GM12878 (cell line): ENCODE results near the gene GTF2F2. TPM values are rescaled to one million over a fixed set of nuclear protein-coding genes. Genes with fewer than 3 reads are reported as not detected.

Experiments
- ATAC-seq: fragments of 200-7000 bp; cut with Tn5 transposase; 3 replicates; pipeline ENCODE4 v1.9.1; 2020; ENCODE audit warnings: mild to moderate bottlenecking, moderate library complexity
- BruUV-seq: library from RNA; stranded (reverse); fragments of 400-500 nt; replicated peaks from 2 replicates; lab custom pipeline; 2021; lab: Mats Ljungman, UMichigan
- CTCF ChIA-PET: fragments of 300-600 bp; sonication (Branson Sonifier 250); formaldehyde crosslinking; extraction: SDS; loops from one replicate; lab custom pipeline; 2021; ENCODE audit warnings: inconsistent platforms; lab: Yijun Ruan, JAX
- POLR2A ChIA-PET: fragments of 350-600 bp; formaldehyde crosslinking; extraction: SDS; loops from one replicate; lab custom pipeline; 2021; ENCODE audit warnings: inconsistent platforms; lab: Charles Lee
- RAD21 ChIA-PET: fragments of 300-600 bp; sonication (Branson Sonifier 250); formaldehyde crosslinking; loops from one replicate; lab custom pipeline; 2023; ENCODE audit warnings: antibody characterized with exemption; ENCODE audit not compliant: unreplicated experiment; lab: Charles Lee
- SMC1A ChIA-PET: fragments of 300-600 bp; sonication (Branson Sonifier 250); formaldehyde crosslinking; loops from one replicate; lab custom pipeline; 2023; ENCODE audit not compliant: unreplicated experiment, uncharacterized antibody; lab: Charles Lee
- DNase-seq: peaks from one replicate; pipeline ENCODE4 v3.0.0-alpha.2; 2011; ENCODE audit warnings: low read depth, low spot score
- FAIRE-seq: peaks from 3 replicates; lab custom pipeline; 2011; peaks lifted over from hg19 to GRCh38; lab: Jason Lieb, UNC
- H2AFZ ChIP-seq: 2 replicates; pipeline ENCODE4 v1.6.0; 2011; ENCODE audit warnings: low read depth, low read length, control low read depth; ENCODE audit not compliant: control insufficient read depth
- H3K27ac ChIP-seq: 2 replicates; pipeline ENCODE4 v1.5.1; 2011; ENCODE audit warnings: control low read depth; ENCODE audit not compliant: control insufficient read depth, insufficient read depth
- H3K27me3 ChIP-seq, 2 experiments: replicated peaks in 1 of 2; 2 replicates each; pipeline versions ENCODE4 v1.6.0 to v1.6.1; 2011; ENCODE audit warnings: low read length in 1 of 2; ENCODE audit not compliant: control insufficient read depth in 2 of 2, insufficient read depth in 2 of 2
- H3K36me3 ChIP-seq, 2 experiments: 2 replicates each; pipeline ENCODE4 v1.5.1; 2011; ENCODE audit warnings: low read length in 1 of 2; ENCODE audit not compliant: control insufficient read depth in 2 of 2, insufficient read depth in 2 of 2
- H3K4me1 ChIP-seq: 2 replicates; pipeline ENCODE4 v1.6.1; 2011; ENCODE audit warnings: mild to moderate bottlenecking, low read length, moderate library complexity, mixed read lengths; ENCODE audit not compliant: control insufficient read depth, insufficient read depth
- H3K4me2 ChIP-seq: 2 replicates; pipeline ENCODE4 v1.6.0; 2011; ENCODE audit warnings: control low read depth; ENCODE audit not compliant: control insufficient read depth, insufficient read depth
- H3K4me3 ChIP-seq: fragments of 200-600 bp; sonication (generic); 2 replicates; pipeline ENCODE4 v1.5.1; 2016
- H3K79me2 ChIP-seq: 2 replicates; pipeline ENCODE4 v1.6.0; 2011; ENCODE audit warnings: low read length; ENCODE audit not compliant: control insufficient read depth, insufficient read depth
- H3K9ac ChIP-seq: 2 replicates; pipeline ENCODE4 v1.8.0; 2011; ENCODE audit warnings: low read length, control low read depth, mixed read lengths; ENCODE audit not compliant: control insufficient read depth, insufficient read depth
- H3K9me3 ChIP-seq: replicated peaks from 3 replicates; pipeline ENCODE4 v1.5.1; 2011; ENCODE audit warnings: mild to moderate bottlenecking, low read length; ENCODE audit not compliant: control insufficient read depth, insufficient read depth
- H4K20me1 ChIP-seq: 2 replicates; pipeline ENCODE4 v1.6.0; 2011; ENCODE audit not compliant: control insufficient read depth, insufficient read depth
- ATF2 ChIP-seq: IDR thresholded peaks from 2 replicates; pipeline ENCODE4 v1.6.1; 2012; ENCODE audit warnings: low read length, inconsistent platforms
- ATF7 ChIP-seq: fragments of 450-650 bp; IDR thresholded peaks from 2 replicates; pipeline ENCODE4 v1.6.1; 2016; ENCODE audit warnings: low read depth, mild to moderate bottlenecking
- BCLAF1 ChIP-seq: fragments of 450-650 bp; IDR thresholded peaks from 2 replicates; pipeline ENCODE4 v1.6.1; 2017; ENCODE audit warnings: antibody characterized with exemption, mild to moderate bottlenecking, moderate library complexity
- BHLHE40 ChIP-seq, 2 experiments: fragments of 450-650 bp in 1 of 2; IDR thresholded peaks; 2 replicates each; pipeline ENCODE4 v1.6.1; 2011 to 2017; ENCODE audit warnings: low read depth in 2 of 2, borderline replicate concordance in 1 of 2, improper control_type of control experiment in 1 of 2, low read length in 1 of 2, mild to moderate bottlenecking in 1 of 2
- CBX5 ChIP-seq: sonication (generic); IDR thresholded peaks from 2 replicates; pipeline ENCODE4 v1.6.1; 2016; ENCODE audit warnings: low read depth, moderate library complexity, mild to moderate bottlenecking, inconsistent platforms
- EED ChIP-seq: sonication (generic); IDR thresholded peaks from 2 replicates; pipeline ENCODE4 v1.6.1; 2016; ENCODE audit warnings: antibody characterized with exemption, low read depth
- IKZF1 ChIP-seq: fragments of 450-650 bp; conservative IDR thresholded peaks from 2 replicates; pipeline ENCODE4 v1.6.1; 2017; ENCODE audit warnings: antibody characterized with exemption, mild to moderate bottlenecking
- MYC ChIP-seq: IDR thresholded peaks from 2 replicates; pipeline ENCODE4 v1.6.1; 2011; ENCODE audit warnings: mild to moderate bottlenecking, low read length, moderate library complexity, inconsistent platforms; ENCODE audit not compliant: insufficient read depth, insufficient replicate concordance, insufficient read length, severe bottlenecking
- PAX5 ChIP-seq: IDR thresholded peaks from 2 replicates; pipeline ENCODE4 v1.6.1; 2011; ENCODE audit warnings: low read depth, low read length, borderline replicate concordance
- POU2F2 ChIP-seq: IDR thresholded peaks from 3 replicates; pipeline ENCODE4 v1.6.1; 2011; ENCODE audit warnings: low read depth, mild to moderate bottlenecking, low read length, borderline replicate concordance
- RB1 ChIP-seq: fragments of 450-650 bp; formaldehyde crosslinking; IDR thresholded peaks from 2 replicates; pipeline ENCODE4 v1.6.1; 2017; ENCODE audit warnings: mild to moderate bottlenecking, borderline replicate concordance
- SIX5 ChIP-seq: IDR thresholded peaks from 2 replicates; pipeline ENCODE4 v1.6.1; 2011; ENCODE audit warnings: mild to moderate bottlenecking, low read depth, low read length, moderate library complexity; ENCODE audit not compliant: severe bottlenecking
- SUZ12 ChIP-seq: fragments of 200-600 bp; sonication (generic); IDR thresholded peaks from one replicate; pipeline ENCODE4 v1.6.1; 2018; ENCODE audit warnings: antibody characterized with exemption, mild to moderate bottlenecking; ENCODE audit not compliant: unreplicated experiment
- TCF12 ChIP-seq: IDR thresholded peaks from 2 replicates; pipeline ENCODE4 v1.6.1; 2011; ENCODE audit warnings: low read depth, mild to moderate bottlenecking, low read length
- USF1 ChIP-seq: IDR thresholded peaks from 2 replicates; pipeline ENCODE4 v1.6.1; 2011; ENCODE audit warnings: borderline replicate concordance, low read depth, mild to moderate bottlenecking, moderate library complexity, mixed read lengths, low read length; ENCODE audit not compliant: insufficient read depth; ENCODE audit errors: extremely low read length
- YBX1 ChIP-seq: fragments of 450-650 bp; IDR thresholded peaks from 2 replicates; pipeline ENCODE4 v1.6.1; 2016; ENCODE audit warnings: antibody characterized with exemption
- WGBS: methylation state at CpG from one replicate; pipeline ENCODE4 v1.1.6; 2016; ENCODE audit warnings: low lambda C conversion rate; ENCODE audit not compliant: insufficient replicate concordance, insufficient coverage; ENCODE audit errors: missing lambda C conversion rate; 5-methylcytosine and 5-hydroxymethylcytosine counted together
- in situ Hi-C: fragments of 300-500 bp; cut with MboI; formaldehyde crosslinking; loops from 9 replicates; pipeline ENCODE4 v1.14.3; 2018; ENCODE audit warnings: mixed read lengths
- intact Hi-C: fragments of 100-400 bp; cut with micrococcal nuclease; formaldehyde crosslinking; loops from one replicate; pipeline ENCODE4 v1.14.2; 2022; ENCODE audit not compliant: unreplicated experiment
- polyA plus RNA-seq, 11 experiments: library from polyadenylated mRNA; depleted of rRNA in 4 of 11; unstranded in 6 of 11; stranded (reverse) in 5 of 11; fragments of >200 nt; fragmentation: Nextera tagmentation in 4 of 11; fragmentation: Illumina TruSeq in 1 of 11; extraction: Ambion mirVana in 4 of 11; extraction: Trizol in 1 of 11; gene quantifications; 1 replicate in 1 of 11; 2 replicates in 10 of 11; pipeline versions ENCODE4 v1.2.1 to v1.2.3, GENCODE V29; 2011 to 2016; ENCODE audit warnings: inconsistent platforms in 2 of 11, missing spikeins in 2 of 11, low read depth in 1 of 11
- total RNA-seq, 4 experiments: library from RNA; depleted of rRNA in 3 of 4; stranded (reverse); fragments of >200 nt in 3 of 4; fragmentation: Illumina TruSeq in 1 of 4; extraction: Trizol in 1 of 4; gene quantifications; 2 replicates each; pipeline versions ENCODE4 v1.2.1 to v1.2.3, GENCODE V29; 2013 to 2021

Gene GTF2F2
- total and polyA plus RNA-seq, 10 of the 15 experiments (the other 5 are each of a cell fraction or from before 2014, with no cell fraction given), result 14.5 to 30.8 (median 22.6) TPM

GRCh38 chr13:45136741-45137504, 16.6 kb downstream of the GTF2F2 start:
- no peaks in the 10 kb centered on the region for H4K20me1 ChIP-seq
- no TSS peak for BruUV-seq
- no peak for TF ChIP-seq EED
- no peak for TF ChIP-seq RB1
- TF ChIP-seq CBX5, result no peak
- no peak for TF ChIP-seq YBX1
- no peak for TF ChIP-seq SIX5
- no peak for TF ChIP-seq SUZ12
- TF ChIP-seq IKZF1, result no peak
- TF ChIP-seq POU2F2, result no peak
- no peak for TF ChIP-seq ATF7
- TF ChIP-seq PAX5, result no peak
- no peak for TF ChIP-seq BCLAF1
- TF ChIP-seq ATF2, result no peak
- TF ChIP-seq BHLHE40 (IDR thresholded peaks at IDR 0.05; ENCODE audit: borderline replicate concordance in 1 of 2, low read depth in 2 of 2, low read length in 1 of 2), result no peak
- no peak for TF ChIP-seq TCF12
- TF ChIP-seq MYC, result no peak
- TF ChIP-seq USF1, result no peak

More at GRCh38 chr13:45136741-45137504, 16.6 kb downstream of the GTF2F2 start:
- ChIA-PET POLR2A (interaction anchor here (1.3 kb wide), 1 partner anchor 17 kb away, joined by 4 read pairs; no protein-coding TSS in a partner anchor), RAD21 (no interaction called here), CTCF (interaction anchor here (1.6 kb wide), 1 partner anchor 88 kb away, joined by 4 read pairs; no protein-coding TSS in a partner anchor), SMC1A (interaction anchor here (0.7 to 1.5 kb wide), 3 partner anchors 8 to 90 kb away, joined by 3 to 5 read pairs (median 3); no protein-coding TSS in a partner anchor)
- ATAC-seq (no peak), FAIRE-seq (no peak), DNase-seq (no peak)
- Histone ChIP-seq H2AFZ (no peak overlapping the region), H3K4me3 (no peak overlapping the region), H3K4me2 (no peak overlapping the region), H3K9ac (no peak overlapping the region), H3K79me2 (peaks cover 21% of the 10 kb centered on the region), H3K27me3 (no peaks in the 10 kb centered on the region), H3K4me1 (peaks cover 3% of the 10 kb centered on the region; the same call in 1 of the 2 replicates), H3K36me3 (peaks cover 5 to 6% of the 10 kb centered on the region in 2 experiments; a peak in 3 of 4 replicates), H3K9me3 (peaks cover 4% of the 10 kb centered on the region; the same call in 2 of the 3 replicates), H3K27ac (no peak overlapping the region)
- intact Hi-C loops, result no loop called here
- in situ Hi-C loops, result no loop called here
- WGBS, result 99% methylated on average over 3 of the region's 3 CpGs
